Kidney (tissue), 14 donors: Measurements from ENCODE around the gene PUDP. TPM values are rescaled to one million over a fixed set of nuclear protein-coding genes. Genes with fewer than 3 reads are reported as not detected.
A peak's percentile ranks its signal among the peaks of the same experiment; 100 is the strongest.

ENCODE experiments used
- DNase-seq, 5 donors: peaks; one replicate each; pipeline ENCODE4 v3.0.0-alpha.2; 2013 to 2020
- FAIRE-seq: peaks from 2 replicates; lab custom pipeline; 2012; peaks lifted over from hg19 to GRCh38; lab: Jason Lieb, UNC
- H3K27ac ChIP-seq, 2 donors: one replicate each; pipeline ENCODE4 v1.7.0; 2013; ENCODE audit warnings: low read depth in 2 of 2, low read length in 2 of 2, inconsistent platforms in 1 of 2
- H3K27me3 ChIP-seq: one replicate; pipeline ENCODE4 v1.7.1; 2013; ENCODE audit warnings: low read length, inconsistent platforms; ENCODE audit not compliant: control insufficient read depth, insufficient read depth
- H3K36me3 ChIP-seq, 3 donors: one replicate each; pipeline versions ENCODE4 v1.7.0 to v1.7.1; 2013; ENCODE audit warnings: low read length in 3 of 3, control low read depth in 1 of 3, inconsistent platforms in 1 of 3; ENCODE audit not compliant: insufficient read depth in 3 of 3, control insufficient read depth in 2 of 3
- H3K4me1 ChIP-seq, 3 donors: one replicate each; pipeline versions ENCODE4 v1.7.0 to v1.7.1; 2013; ENCODE audit warnings: low read length in 3 of 3, inconsistent platforms in 1 of 3, low read depth in 1 of 3; ENCODE audit not compliant: control insufficient read depth in 2 of 3, insufficient read depth in 2 of 3
- H3K4me3 ChIP-seq, 3 donors: one replicate each; pipeline versions ENCODE4 v1.7.0 to v1.8.1; 2013; ENCODE audit warnings: low read length in 3 of 3, control low read depth in 1 of 3, inconsistent platforms in 1 of 3
- H3K9ac ChIP-seq, 3 donors: one replicate each; pipeline versions ENCODE4 v1.7.0 to v1.7.1; 2013; ENCODE audit warnings: low read length in 3 of 3, control low read depth in 1 of 3, inconsistent platforms in 1 of 3
- H3K9me3 ChIP-seq, 3 donors: one replicate each; pipeline versions ENCODE4 v1.7.0 to v1.7.1; 2013; ENCODE audit warnings: low read length in 3 of 3, control low read depth in 1 of 3, inconsistent platforms in 1 of 3; ENCODE audit not compliant: control insufficient read depth in 2 of 3, insufficient read depth in 1 of 3
- CTCF ChIP-seq: IDR thresholded peaks from 3 replicates; pipeline ENCODE4 v1.5.1; 2012; ENCODE audit warnings: mild to moderate bottlenecking, moderate library complexity, borderline replicate concordance; ENCODE audit not compliant: insufficient read depth; ENCODE audit errors: extremely low read depth
- intact Hi-C: fragments of 100-400 bp; cut with DNase I; formaldehyde crosslinking; loops from one replicate; pipeline ENCODE4 v1.11.1; 2022
- polyA plus RNA-seq: library from polyadenylated mRNA; stranded (reverse); fragments of 350-450 nt; fragmentation: Illumina TruSeq; extraction: RNeasy Lipid Tissue Mini Kit (QIAGEN cat#74804); gene quantifications from one replicate; pipeline ENCODE4 v1.2.3, GENCODE V29; 2014; ENCODE audit warnings: low read depth, low replicate concordance; ENCODE audit not compliant: insufficient read depth
- total RNA-seq: library from RNA; stranded (reverse); fragmentation: NEBNext Ultra II Directional; extraction: Animal tissue kit (Norgen Biotek cat#: 25700); gene quantifications from one replicate; pipeline ENCODE4 v1.2.1, GENCODE V29; 2021
- donor health status: control.
- donor health status: control.
- donor health status: control.
- donor health status: control.
- donor health status: control.
- donor health status: DM: yes; HTN: yes; CAD: no.
- donor health status: Normal renal cell carcinoma (clear cell type).

Gene PUDP
- total and polyA plus RNA-seq, 2 donors from 2014 or later = 17.4 to 31.0 TPM

- H3K9me3 ChIP-seq = no peaks in the 10 kb centered on the region
- H3K9ac ChIP-seq = peak within 1 kb of the TSS; percentile 32 to 93 (median 77)
- H3K4me1 ChIP-seq = peaks cover 0 to 12% (median 3%) of the 10 kb centered on the region in 3 donors
- H3K27ac ChIP-seq = peak within 1 kb of the TSS; percentile 77 to 95
- no peak for TF ChIP-seq CTCF
- H3K36me3 ChIP-seq = no peaks in the 10 kb centered on the region
- no peaks in the 10 kb centered on the region for H3K27me3 ChIP-seq
- no peak for FAIRE-seq
- intact Hi-C loops = no loop called here
- DNase-seq = peak; percentile 54 to 84 (median 59)
- H3K4me3 ChIP-seq = peak within 1 kb of the TSS; percentile 90 to 99 (median 97)
These were observed 458 bp downstream of the PUDP start, which contains the start of gene STS for GRCh38 chrX:7147413-7147977. Gene STS, plus strand, starts transcription at chrX:7147712. Its CDS starts 105,488 bp downstream, at chrX:7253200.

- peak in 1 of 5 donors; percentile 17 for DNase-seq
- Histone ChIP-seq H3K4me1 (peaks cover 0 to 12% (median 3%) of the 10 kb centered on the region in 3 donors), H3K36me3 (no peaks in the 10 kb centered on the region), H3K4me3 (peak overlapping the region; percentile 68 to 99 (median 85)), H3K27ac (peak overlapping the region; percentile 28 to 61), H3K9me3 (no peaks in the 10 kb centered on the region), H3K9ac (peak overlapping the region in 2 of 3 donors; percentile 76 to 77), H3K27me3 (no peaks in the 10 kb centered on the region)
- intact Hi-C loops = no loop called here
- no peak for TF ChIP-seq CTCF
- FAIRE-seq = no peak
These were observed 1.1 kb downstream of the PUDP start for GRCh38 chrX:7146703-7147412.

- DNase-seq (no peak), FAIRE-seq (peak; percentile 27)
- no peak for TF ChIP-seq CTCF
- intact Hi-C loops = no loop called here
- Histone ChIP-seq H3K9me3 (no peaks in the 10 kb centered on the region), H3K36me3 (no peaks in the 10 kb centered on the region), H3K9ac (no peak overlapping the region), H3K27ac (no peak overlapping the region), H3K4me3 (no peak overlapping the region), H3K27me3 (no peaks in the 10 kb centered on the region), H3K4me1 (peaks cover 0 to 12% (median 3%) of the 10 kb centered on the region in 3 donors)
These were observed 1.8 kb downstream of the PUDP start for GRCh38 chrX:7146020-7146702.
